Muscle layer of duodenum (tissue), 2 donors: ENCODE data around the gene AK4.

Source experiments
- H3K27ac ChIP-seq: one replicate; pipeline ENCODE4 v1.7.0; 2013; ENCODE audit warnings: mild to moderate bottlenecking, low read length
- H3K27me3 ChIP-seq: one replicate; pipeline ENCODE4 v1.7.0; 2013; ENCODE audit warnings: low read depth, mild to moderate bottlenecking, control low read depth, low read length
- H3K36me3 ChIP-seq, 2 donors: one replicate each; pipeline ENCODE4 v1.7.0; 2013; ENCODE audit warnings: low read length in 2 of 2, control low read depth in 1 of 2, mild to moderate bottlenecking in 1 of 2; ENCODE audit not compliant: insufficient read depth in 2 of 2, control insufficient read depth in 1 of 2
- H3K4me1 ChIP-seq, 2 donors: one replicate each; pipeline ENCODE4 v1.7.0; 2013; ENCODE audit warnings: low read length in 2 of 2, mild to moderate bottlenecking in 2 of 2, control low read depth in 1 of 2, moderate library complexity in 1 of 2; ENCODE audit not compliant: insufficient read depth in 2 of 2, control insufficient read depth in 1 of 2
- H3K4me3 ChIP-seq, 2 donors: one replicate each; pipeline ENCODE4 v1.7.0; 2013; ENCODE audit warnings: low read length in 2 of 2, low read depth in 1 of 2, mild to moderate bottlenecking in 1 of 2
- H3K9me3 ChIP-seq, 2 donors: one replicate each; pipeline ENCODE4 v1.7.0; 2013; ENCODE audit warnings: low read length in 2 of 2, control low read depth in 1 of 2, mild to moderate bottlenecking in 1 of 2; ENCODE audit not compliant: control insufficient read depth in 1 of 2
- donor health status: healthy.

Gene AK4

DNA sequence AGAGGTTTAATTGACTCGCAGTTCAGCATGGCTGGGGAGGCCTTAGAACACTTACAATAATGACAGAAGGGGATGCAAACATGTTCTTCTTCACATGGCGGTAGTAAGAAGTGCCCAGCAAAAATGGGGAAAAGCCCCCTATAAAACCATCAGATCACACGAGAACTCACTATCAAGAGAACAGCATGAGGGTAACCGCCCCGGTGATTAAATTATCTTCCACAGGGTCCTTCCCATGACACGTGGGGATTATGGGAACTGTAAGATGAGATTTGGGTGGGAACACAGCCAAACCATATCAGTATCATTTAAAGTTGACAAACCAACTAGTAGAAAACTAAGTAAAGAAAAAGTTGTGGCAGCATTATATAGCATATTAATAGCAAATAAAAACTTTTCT is 90.0 kb downstream of the AK4 start:
- no peak overlapping the region for H3K27ac ChIP-seq
- no peaks in the 10 kb centered on the region for H3K36me3 ChIP-seq
- H3K9me3 ChIP-seq: peaks cover 0 to 7% of the 10 kb centered on the region in 2 donors
- H3K4me3 ChIP-seq: no peak overlapping the region
- H3K27me3 ChIP-seq: no peaks in the 10 kb centered on the region
- no peaks in the 10 kb centered on the region for H3K4me1 ChIP-seq

DNA sequence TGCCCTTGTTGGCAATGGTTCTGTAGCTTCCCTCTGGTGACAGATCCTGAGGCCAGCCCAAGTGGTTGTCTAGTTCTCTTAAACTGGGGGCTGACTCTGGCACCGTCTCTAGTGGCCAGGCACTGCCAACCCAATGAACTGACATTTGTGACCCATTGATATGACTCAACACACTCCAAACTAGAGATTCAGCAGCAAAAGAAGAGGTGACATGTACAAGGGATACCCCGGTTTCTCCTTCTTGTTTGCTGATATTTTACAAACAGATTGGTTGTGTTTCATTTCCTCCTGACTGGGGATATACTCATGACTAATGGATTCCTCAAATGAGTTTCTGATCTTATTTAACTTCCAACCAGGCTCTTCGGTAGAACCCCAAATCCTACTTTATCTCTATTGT is 95.5 kb downstream of the AK4 start:
- no peaks in the 10 kb centered on the region for H3K9me3 ChIP-seq
- no peak overlapping the region for H3K4me3 ChIP-seq
- H3K27me3 ChIP-seq: no peaks in the 10 kb centered on the region
- no peak overlapping the region for H3K27ac ChIP-seq
- H3K4me1 ChIP-seq: no peaks in the 10 kb centered on the region
- no peaks in the 10 kb centered on the region for H3K36me3 ChIP-seq

- Histone ChIP-seq H3K4me1 (no peaks in the 10 kb centered on the region), H3K4me3 (no peak overlapping the region), H3K9me3 (no peaks in the 10 kb centered on the region), H3K27me3 (no peaks in the 10 kb centered on the region), H3K36me3 (no peaks in the 10 kb centered on the region), H3K27ac (no peak overlapping the region)
Observed at GRCh38 chr1:65245295-65245694, 97.3 kb downstream of the AK4 start.

GRCh38 chr1:65247419-65248359 is 99.7 kb downstream of the AK4 start:
- Histone ChIP-seq H3K4me1 (no peaks in the 10 kb centered on the region), H3K27ac (no peak overlapping the region)

DNA sequence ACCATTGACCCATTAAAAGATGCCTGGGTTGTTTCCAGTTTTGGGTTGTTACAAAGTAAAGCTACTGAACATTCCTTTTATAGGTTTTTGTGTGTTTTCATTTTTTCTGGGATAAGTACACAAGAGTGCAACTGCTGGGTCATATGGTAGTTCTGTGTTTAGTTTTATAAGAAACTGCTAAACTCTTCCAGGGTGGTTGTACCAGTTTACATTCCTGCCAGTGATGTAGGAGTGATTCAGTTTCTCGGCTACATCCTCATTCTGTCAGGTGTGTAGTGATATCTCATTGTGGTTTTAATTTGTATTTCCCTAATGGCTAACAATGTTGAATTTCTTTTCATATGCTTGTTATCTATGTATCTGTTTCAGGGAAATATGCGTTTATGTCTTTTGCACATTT is 102.8 kb downstream of the AK4 start:
- peaks cover 6 to 17% of the 10 kb centered on the region in 2 donors for H3K4me1 ChIP-seq
- no peaks in the 10 kb centered on the region for H3K36me3 ChIP-seq
- no peak overlapping the region for H3K27ac ChIP-seq
- no peak overlapping the region for H3K4me3 ChIP-seq
- H3K9me3 ChIP-seq: no peaks in the 10 kb centered on the region
- peaks cover 7% of the 10 kb centered on the region for H3K27me3 ChIP-seq

More at GRCh38 chr1:65247419-65248359, 99.7 kb downstream of the AK4 start:
- H3K36me3 ChIP-seq: no peaks in the 10 kb centered on the region
- H3K27me3 ChIP-seq: no peaks in the 10 kb centered on the region
- H3K9me3 ChIP-seq: no peaks in the 10 kb centered on the region
- no peak overlapping the region for H3K4me3 ChIP-seq

DNA sequence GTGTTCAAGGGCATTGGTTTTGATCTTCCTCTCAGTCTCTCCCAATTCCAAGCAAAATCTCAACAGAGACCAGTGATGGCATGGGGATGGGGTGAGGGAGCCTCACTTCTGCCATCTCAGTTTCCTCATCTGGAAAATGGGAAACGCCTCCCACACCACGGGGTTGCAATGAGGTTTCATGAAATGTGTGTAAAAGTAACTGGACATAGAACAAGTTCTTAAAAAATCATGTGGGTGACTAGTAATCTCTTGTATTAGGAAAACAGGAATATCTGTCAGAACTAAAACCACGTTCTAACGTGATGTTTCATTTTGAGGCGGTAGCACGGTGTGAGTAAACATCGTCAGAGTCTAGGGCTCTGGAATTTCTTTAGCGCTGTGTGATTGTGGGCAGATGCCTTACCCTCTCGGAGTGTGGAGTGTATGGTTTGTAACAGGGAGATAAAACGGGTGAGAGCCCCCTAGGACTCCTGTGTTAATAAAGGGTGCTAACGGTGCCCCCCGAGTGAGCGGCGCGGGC is 105.9 kb downstream of the AK4 start:
- Histone ChIP-seq H3K4me1 (peaks cover 6 to 17% of the 10 kb centered on the region in 2 donors), H3K27ac (no peak overlapping the region), H3K27me3 (peaks cover 7% of the 10 kb centered on the region), H3K4me3 (peak overlapping the region; percentile 81 to 84), H3K36me3 (no peaks in the 10 kb centered on the region), H3K9me3 (no peaks in the 10 kb centered on the region)

GRCh38 chr1:65254320-65255034 is 106.5 kb downstream of the AK4 start:
- H3K9me3 ChIP-seq: no peaks in the 10 kb centered on the region
- H3K4me1 ChIP-seq: peaks cover 6 to 17% of the 10 kb centered on the region in 2 donors
- H3K27me3 ChIP-seq: peaks cover 7% of the 10 kb centered on the region
- H3K36me3 ChIP-seq: no peaks in the 10 kb centered on the region
- peak overlapping the region; percentile 81 to 84 for H3K4me3 ChIP-seq
- no peak overlapping the region for H3K27ac ChIP-seq

- H3K27ac ChIP-seq: no peak overlapping the region
- H3K4me3 ChIP-seq: peak overlapping the region; percentile 57 to 84
- H3K9me3 ChIP-seq: no peaks in the 10 kb centered on the region
- H3K36me3 ChIP-seq: no peaks in the 10 kb centered on the region
- peaks cover 7% of the 10 kb centered on the region for H3K27me3 ChIP-seq
- H3K4me1 ChIP-seq: peaks cover 6 to 17% of the 10 kb centered on the region in 2 donors
Observed at GRCh38 chr1:65255035-65255655, 107.1 kb downstream of the AK4 start.

DNA sequence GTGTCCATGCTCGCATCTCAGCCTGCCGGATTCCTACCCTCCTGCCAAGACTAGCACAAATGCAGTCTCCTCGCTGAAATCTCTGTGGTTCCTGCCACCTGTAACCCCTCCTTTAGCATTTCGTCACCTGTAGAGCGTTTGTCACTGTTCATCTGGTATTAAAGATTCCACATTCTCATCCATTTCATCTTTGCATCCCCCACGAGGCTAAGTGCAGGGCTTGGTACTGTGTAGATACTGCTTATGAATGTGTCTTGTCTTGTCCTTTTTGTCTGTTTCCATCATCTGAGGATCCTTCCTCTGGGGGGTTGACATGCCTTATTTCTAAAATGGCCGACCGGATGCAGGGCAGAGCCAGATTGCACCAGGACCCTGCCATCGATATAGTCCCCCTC is 107.7 kb downstream of the AK4 start:
- H3K4me1 ChIP-seq: peaks cover 6 to 17% of the 10 kb centered on the region in 2 donors
- H3K36me3 ChIP-seq: no peaks in the 10 kb centered on the region
- no peaks in the 10 kb centered on the region for H3K9me3 ChIP-seq
- H3K4me3 ChIP-seq: peak overlapping the region in 1 of 2 donors; percentile 84
- H3K27me3 ChIP-seq: peaks cover 7% of the 10 kb centered on the region
- H3K27ac ChIP-seq: no peak overlapping the region

DNA sequence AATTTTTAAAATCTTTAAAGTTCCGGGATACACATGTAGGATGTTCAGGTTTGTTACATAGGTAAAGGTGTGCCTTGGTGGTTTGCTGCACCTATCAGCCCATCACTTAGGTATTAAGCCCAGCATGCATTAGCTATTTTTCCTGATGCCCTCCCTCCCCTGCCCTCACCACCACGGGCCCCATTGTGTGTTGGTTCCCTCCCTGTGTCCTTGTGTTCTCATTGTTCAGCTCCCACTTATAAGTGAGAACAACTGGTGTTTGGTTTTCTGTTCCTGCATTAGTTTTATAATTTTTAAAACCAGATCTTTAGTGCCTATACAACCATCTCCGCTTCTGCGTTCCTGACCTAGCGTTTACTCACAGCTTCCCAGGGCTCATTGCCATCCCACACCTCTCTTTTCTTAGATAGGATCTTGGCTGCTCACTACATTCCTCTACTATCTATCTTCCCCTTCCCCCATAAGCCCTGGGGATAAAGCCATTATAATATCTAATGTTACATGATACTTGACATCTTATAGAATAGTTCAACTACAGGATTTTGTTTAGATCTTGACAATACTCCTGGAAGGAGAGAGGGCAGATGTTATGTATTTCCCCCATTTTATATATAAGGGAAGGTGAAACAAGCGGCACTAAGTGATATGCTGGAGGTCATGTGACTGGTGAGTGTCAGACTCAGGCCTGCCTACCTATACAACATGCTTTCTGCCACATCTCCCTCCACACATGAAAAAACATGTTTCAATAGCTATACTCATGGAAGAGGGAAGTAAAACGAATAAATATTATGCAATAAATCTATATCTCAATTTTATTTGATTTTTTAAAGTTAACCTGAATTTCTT is 109.1 kb downstream of the AK4 start:
- H3K4me1 ChIP-seq: peaks cover 6 to 17% of the 10 kb centered on the region in 2 donors
- no peak overlapping the region for H3K4me3 ChIP-seq
- H3K27me3 ChIP-seq: peaks cover 7% of the 10 kb centered on the region
- H3K27ac ChIP-seq: no peak overlapping the region
- no peaks in the 10 kb centered on the region for H3K9me3 ChIP-seq
- H3K36me3 ChIP-seq: no peaks in the 10 kb centered on the region
